H9 (cell line): Measurements from ENCODE around the gene UBE2A. TPM values are rescaled to one million over a fixed set of nuclear protein-coding genes. Genes with fewer than 3 reads are reported as not detected.

Experiments used
- DNase-seq: peaks from one replicate; pipeline ENCODE4 v3.0.0-alpha.2; 2017
- H2AFZ ChIP-seq: one replicate; pipeline ENCODE4 v1.6.1; 2013; ENCODE audit warnings: mild to moderate bottlenecking, low read length, control low read depth, moderate library complexity
- H2AK5ac ChIP-seq: 2 replicates; pipeline ENCODE4 v1.6.1; 2013; ENCODE audit warnings: low read length, control low read depth, mixed read lengths; ENCODE audit not compliant: insufficient read length
- H2BK120ac ChIP-seq: one replicate; pipeline ENCODE4 v1.6.1; 2013; ENCODE audit warnings: low read depth, mild to moderate bottlenecking, low read length, control low read depth, inconsistent platforms; ENCODE audit not compliant: poor library complexity, severe bottlenecking
- H2BK12ac ChIP-seq: 2 replicates; pipeline ENCODE4 v1.6.1; 2013; ENCODE audit warnings: low read length, control low read depth, mixed read lengths, low read depth; ENCODE audit not compliant: insufficient read length
- H2BK15ac ChIP-seq: 2 replicates; pipeline ENCODE4 v1.6.1; 2013; ENCODE audit warnings: low read depth, low read length, control low read depth
- H2BK20ac ChIP-seq: one replicate; pipeline ENCODE4 v1.6.1; 2013; ENCODE audit warnings: low read depth, mild to moderate bottlenecking, low read length, control low read depth, inconsistent platforms; ENCODE audit not compliant: poor library complexity, severe bottlenecking
- H2BK5ac ChIP-seq: 2 replicates; pipeline ENCODE4 v1.6.1; 2013; ENCODE audit warnings: low read length, control low read depth, mixed read lengths; ENCODE audit not compliant: insufficient read length
- H3K14ac ChIP-seq: 2 replicates; pipeline ENCODE4 v1.6.1; 2013; ENCODE audit warnings: low read length, control low read depth; ENCODE audit not compliant: insufficient read depth
- H3K18ac ChIP-seq: 2 replicates; pipeline ENCODE4 v1.6.1; 2013; ENCODE audit warnings: low read depth, mild to moderate bottlenecking, mixed read lengths, low read length, control low read depth; ENCODE audit not compliant: insufficient read length
- H3K23ac ChIP-seq: 2 replicates; pipeline ENCODE4 v1.6.1; 2013; ENCODE audit warnings: low read length, control low read depth, mixed read lengths, low read depth; ENCODE audit not compliant: insufficient read length
- H3K23me2 ChIP-seq: 2 replicates; pipeline ENCODE4 v1.6.1; 2013; ENCODE audit warnings: low read depth, mild to moderate bottlenecking, mixed read lengths, low read length, control low read depth; ENCODE audit not compliant: insufficient read length, poor library complexity, severe bottlenecking
- H3K27ac ChIP-seq: 2 replicates; pipeline ENCODE4 v1.5.1; 2013; ENCODE audit warnings: low read length, control low read depth, mixed read lengths, low read depth; ENCODE audit not compliant: insufficient read length
- H3K27me3 ChIP-seq: 2 replicates; pipeline ENCODE4 v1.6.1; 2013; ENCODE audit warnings: low read length, control low read depth, inconsistent platforms; ENCODE audit not compliant: insufficient read depth
- H3K4ac ChIP-seq: 2 replicates; pipeline ENCODE4 v1.6.1; 2013; ENCODE audit warnings: low read depth, mild to moderate bottlenecking, control low read depth, inconsistent platforms, low read length, moderate library complexity
- H3K4me1 ChIP-seq: 2 replicates; pipeline ENCODE4 v1.6.1; 2013; ENCODE audit warnings: low read length, control low read depth, inconsistent platforms; ENCODE audit not compliant: insufficient read depth
- H3K4me2 ChIP-seq: 2 replicates; pipeline ENCODE4 v1.6.1; 2013; ENCODE audit warnings: low read length, control low read depth, mixed read lengths; ENCODE audit not compliant: insufficient read length, insufficient read depth
- H3K56ac ChIP-seq: 2 replicates; pipeline ENCODE4 v1.6.1; 2013; ENCODE audit warnings: low read depth, mild to moderate bottlenecking, mixed read lengths, low read length, control low read depth; ENCODE audit not compliant: insufficient read length
- H3K79me1 ChIP-seq: 2 replicates; pipeline ENCODE4 v1.6.1; 2013; ENCODE audit warnings: low read depth, mild to moderate bottlenecking, moderate library complexity, low read length, control low read depth, inconsistent platforms; ENCODE audit not compliant: insufficient read depth, poor library complexity, severe bottlenecking
- H3K79me2 ChIP-seq: 2 replicates; pipeline ENCODE4 v1.6.1; 2013; ENCODE audit warnings: low read length, control low read depth, inconsistent platforms; ENCODE audit not compliant: insufficient read depth
- H3K9ac ChIP-seq: 2 replicates; pipeline ENCODE4 v1.6.1; 2013; ENCODE audit warnings: low read length, control low read depth, mixed read lengths; ENCODE audit not compliant: insufficient read length; ENCODE audit errors: extremely low read depth
- H3K9me3 ChIP-seq: one replicate; pipeline ENCODE4 v1.6.1; 2013; ENCODE audit warnings: low read depth, low read length, inconsistent platforms; ENCODE audit not compliant: control insufficient read depth
- H3T11ph ChIP-seq: one replicate; pipeline ENCODE4 v1.6.1; 2013; ENCODE audit warnings: mild to moderate bottlenecking, low read length, control low read depth, inconsistent platforms
- H4K20me1 ChIP-seq: one replicate; pipeline ENCODE4 v1.6.1; 2013; ENCODE audit not compliant: control insufficient read depth, insufficient read length, insufficient read depth
- H4K5ac ChIP-seq: 2 replicates; pipeline ENCODE4 v1.6.1; 2013; ENCODE audit warnings: low read depth, mild to moderate bottlenecking, mixed read lengths, low read length, control low read depth; ENCODE audit not compliant: insufficient read length
- H4K8ac ChIP-seq: replicated peaks from 2 replicates; pipeline ENCODE4 v1.6.1; 2013; ENCODE audit warnings: low read length, control low read depth, mixed read lengths, low read depth; ENCODE audit not compliant: insufficient read length
- H4K91ac ChIP-seq: 2 replicates; pipeline ENCODE4 v1.6.1; 2013; ENCODE audit warnings: low read depth, mild to moderate bottlenecking, moderate library complexity, mixed read lengths, low read length, control low read depth; ENCODE audit not compliant: insufficient read length
- H3K27ac Mint-ChIP-seq, 3 experiments: 2 replicates in 2 of 3; 3 replicates in 1 of 3; pipeline ENCODE4 v1.8.0; 2020 to 2021; ENCODE audit warnings: mixed read lengths in 3 of 3, mild to moderate bottlenecking in 1 of 3, moderate library complexity in 1 of 3
- H3K27me3 Mint-ChIP-seq: 2 replicates; pipeline ENCODE4 v1.8.0; 2021; ENCODE audit warnings: low read depth, mild to moderate bottlenecking, moderate library complexity, mixed read lengths
- H3K36me3 Mint-ChIP-seq, 3 experiments: 2 replicates in 2 of 3; 3 replicates in 1 of 3; pipeline ENCODE4 v1.8.0; 2020 to 2021; ENCODE audit warnings: low read depth in 3 of 3, mixed read lengths in 3 of 3; ENCODE audit not compliant: insufficient read depth in 1 of 3
- H3K4me1 Mint-ChIP-seq, 2 experiments: 2 replicates each; pipeline ENCODE4 v1.8.0; 2020; ENCODE audit warnings: mixed read lengths in 2 of 2
- H3K4me3 Mint-ChIP-seq, 2 experiments: 2 replicates in 1 of 2; 3 replicates in 1 of 2; pipeline ENCODE4 v1.8.0; 2020 to 2021; ENCODE audit warnings: mild to moderate bottlenecking in 2 of 2, mixed read lengths in 2 of 2, moderate library complexity in 1 of 2
- H3K9me3 Mint-ChIP-seq, 2 experiments: 2 replicates in 1 of 2; 3 replicates in 1 of 2; pipeline ENCODE4 v1.8.0; 2020; ENCODE audit warnings: mild to moderate bottlenecking in 2 of 2, mixed read lengths in 2 of 2, moderate library complexity in 1 of 2
- WGBS: extraction: QIAGEN DNeasy Blood & Tissue Kit; methylation state at CpG from one replicate; pipeline ENCODE4 v1.1.7; 2013; ENCODE audit warnings: missing lambda C conversion rate, low lambda C conversion rate, mixed read lengths; ENCODE audit not compliant: insufficient read length; ENCODE audit errors: extremely low coverage; 5-methylcytosine and 5-hydroxymethylcytosine counted together
- total RNA-seq: library from RNA; stranded (reverse); gene quantifications from 2 replicates; pipeline ENCODE4 v1.2.1, GENCODE V29; 2021
- TF ChIP-seq, protein P1 (sequence below): fragments of 200-600 bp; sonication (generic); conservative IDR thresholded peaks from 3 replicates; pipeline ENCODE4 v1.8.0; 2021; ENCODE audit warnings: antibody characterized with exemption, mild to moderate bottlenecking

Gene UBE2A
- total RNA-seq, 1 experiment from 2014 or later = 54.7 TPM

DNA sequence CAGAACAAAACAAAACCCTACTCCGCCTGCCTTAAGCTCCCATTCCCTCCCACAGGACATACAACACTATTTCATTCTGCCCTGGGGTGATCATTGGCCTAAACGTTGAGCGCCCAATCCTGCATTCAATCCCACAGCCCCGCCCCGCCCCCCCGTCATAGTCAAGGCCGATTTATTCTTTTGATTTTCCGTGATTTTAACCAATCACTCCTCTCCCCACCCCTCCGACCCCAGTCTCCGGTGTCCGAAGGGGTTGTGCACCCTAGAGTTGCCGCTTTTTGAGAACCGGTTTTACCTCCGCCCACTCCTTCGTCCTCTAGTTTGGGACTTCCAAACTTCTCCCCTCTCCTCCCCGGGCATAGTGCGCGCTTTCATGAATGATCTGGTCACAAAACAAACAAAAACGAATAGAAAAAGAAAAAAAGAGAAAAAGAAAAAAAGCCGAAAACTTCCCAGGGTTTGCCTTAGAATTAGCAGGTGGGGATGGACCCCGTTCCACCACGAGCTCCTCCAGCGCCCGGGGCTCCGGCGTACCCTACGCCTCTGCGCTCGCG lies 446 bp upstream of the UBE2A start:
- no peak overlapping the region for H2BK15ac ChIP-seq
- Mint-ChIP-seq H3K27ac (peak overlapping the region; percentile 59 to 85 (median 85); a peak in 5 of 7 replicates), H3K4me3 (peak overlapping the region; percentile 85 to 89), H3K9me3 (peaks cover 63 to 73% of the 10 kb centered on the region in 2 experiments), H3K36me3 (peaks cover 6 to 18% (median 13%) of the 10 kb centered on the region in 3 experiments), H3K4me1 (peaks cover 0 to 5% of the 10 kb centered on the region in 2 experiments; a peak in 1 of 4 replicates), H3K27me3 (no peaks in the 10 kb centered on the region; the same call in 1 of the 2 replicates)
- no peak overlapping the region for H2BK5ac ChIP-seq
- no peak overlapping the region for H3K23ac ChIP-seq
- no peaks in the 10 kb centered on the region for H3K4me1 ChIP-seq
- no peaks in the 10 kb centered on the region for H4K20me1 ChIP-seq
- no peak overlapping the region for H2AK5ac ChIP-seq
- H3K23me2 ChIP-seq = peaks cover 10% of the 10 kb centered on the region
- H3K79me2 ChIP-seq = no peaks in the 10 kb centered on the region
- TF ChIP-seq, protein P1, sequence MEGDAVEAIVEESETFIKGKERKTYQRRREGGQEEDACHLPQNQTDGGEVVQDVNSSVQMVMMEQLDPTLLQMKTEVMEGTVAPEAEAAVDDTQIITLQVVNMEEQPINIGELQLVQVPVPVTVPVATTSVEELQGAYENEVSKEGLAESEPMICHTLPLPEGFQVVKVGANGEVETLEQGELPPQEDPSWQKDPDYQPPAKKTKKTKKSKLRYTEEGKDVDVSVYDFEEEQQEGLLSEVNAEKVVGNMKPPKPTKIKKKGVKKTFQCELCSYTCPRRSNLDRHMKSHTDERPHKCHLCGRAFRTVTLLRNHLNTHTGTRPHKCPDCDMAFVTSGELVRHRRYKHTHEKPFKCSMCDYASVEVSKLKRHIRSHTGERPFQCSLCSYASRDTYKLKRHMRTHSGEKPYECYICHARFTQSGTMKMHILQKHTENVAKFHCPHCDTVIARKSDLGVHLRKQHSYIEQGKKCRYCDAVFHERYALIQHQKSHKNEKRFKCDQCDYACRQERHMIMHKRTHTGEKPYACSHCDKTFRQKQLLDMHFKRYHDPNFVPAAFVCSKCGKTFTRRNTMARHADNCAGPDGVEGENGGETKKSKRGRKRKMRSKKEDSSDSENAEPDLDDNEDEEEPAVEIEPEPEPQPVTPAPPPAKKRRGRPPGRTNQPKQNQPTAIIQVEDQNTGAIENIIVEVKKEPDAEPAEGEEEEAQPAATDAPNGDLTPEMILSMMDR = no peak
- H4K5ac ChIP-seq = no peak overlapping the region
- no peak overlapping the region for H3K4ac ChIP-seq
- peaks cover 16% of the 10 kb centered on the region for H3K9me3 ChIP-seq
- no peak overlapping the region for H3T11ph ChIP-seq
- no peak overlapping the region for H2BK20ac ChIP-seq
- no peak overlapping the region for H2BK12ac ChIP-seq
- H3K27ac ChIP-seq = no peak overlapping the region
- H3K27me3 ChIP-seq = no peaks in the 10 kb centered on the region
- no peak overlapping the region for H4K91ac ChIP-seq
- H2AFZ ChIP-seq = no peak overlapping the region
- WGBS = no CpG with 5 or more reads among the region's 30 CpGs
- no peaks in the 10 kb centered on the region for H3K79me1 ChIP-seq
- peak overlapping the region; percentile 62 for H3K4me2 ChIP-seq
- H4K8ac ChIP-seq = no peak overlapping the region
- peak; percentile 42 for DNase-seq
- H3K56ac ChIP-seq = no peak overlapping the region
- H3K14ac ChIP-seq = no peak overlapping the region
- peak overlapping the region; percentile 19 for H3K9ac ChIP-seq
- H2BK120ac ChIP-seq = no peak overlapping the region
- no peak overlapping the region for H3K18ac ChIP-seq
